ENCODE data around the gene TGFB1I1.
"Not testable (repeated sequence)": the region's sequence is repeated elsewhere in the genome, so short reads cannot be mapped to it uniquely, and the experiment has no call there.

TGFB1I1 gene

DNA sequence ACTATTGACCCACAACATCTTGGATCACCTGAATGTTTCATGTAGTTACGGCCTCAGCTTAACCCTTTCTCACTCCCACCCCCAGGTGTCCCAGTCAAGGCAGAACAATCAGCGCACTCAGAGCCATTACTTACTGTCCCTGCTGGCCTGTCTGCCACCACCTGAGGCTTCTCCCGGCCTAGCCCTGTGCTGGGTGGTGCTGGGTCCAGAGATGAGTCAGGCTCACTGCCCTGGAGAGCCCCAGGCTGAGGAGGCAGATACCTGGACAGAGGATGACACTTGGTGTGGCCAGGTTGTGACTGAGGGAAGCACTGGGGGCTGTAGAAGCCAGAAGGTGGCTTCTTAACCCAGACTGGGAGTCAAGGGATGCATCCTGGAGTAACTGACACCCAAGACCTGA lies 7.0 kb downstream of the TGFB1I1 start:
- TF ChIP-seq, protein P1, sequence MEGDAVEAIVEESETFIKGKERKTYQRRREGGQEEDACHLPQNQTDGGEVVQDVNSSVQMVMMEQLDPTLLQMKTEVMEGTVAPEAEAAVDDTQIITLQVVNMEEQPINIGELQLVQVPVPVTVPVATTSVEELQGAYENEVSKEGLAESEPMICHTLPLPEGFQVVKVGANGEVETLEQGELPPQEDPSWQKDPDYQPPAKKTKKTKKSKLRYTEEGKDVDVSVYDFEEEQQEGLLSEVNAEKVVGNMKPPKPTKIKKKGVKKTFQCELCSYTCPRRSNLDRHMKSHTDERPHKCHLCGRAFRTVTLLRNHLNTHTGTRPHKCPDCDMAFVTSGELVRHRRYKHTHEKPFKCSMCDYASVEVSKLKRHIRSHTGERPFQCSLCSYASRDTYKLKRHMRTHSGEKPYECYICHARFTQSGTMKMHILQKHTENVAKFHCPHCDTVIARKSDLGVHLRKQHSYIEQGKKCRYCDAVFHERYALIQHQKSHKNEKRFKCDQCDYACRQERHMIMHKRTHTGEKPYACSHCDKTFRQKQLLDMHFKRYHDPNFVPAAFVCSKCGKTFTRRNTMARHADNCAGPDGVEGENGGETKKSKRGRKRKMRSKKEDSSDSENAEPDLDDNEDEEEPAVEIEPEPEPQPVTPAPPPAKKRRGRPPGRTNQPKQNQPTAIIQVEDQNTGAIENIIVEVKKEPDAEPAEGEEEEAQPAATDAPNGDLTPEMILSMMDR (IDR thresholded peaks at IDR 0.05; ENCODE audit: insufficient read depth, missing control alignments): no peak
- FAIRE-seq (no peak), DNase-seq (ENCODE audit: insufficient read length, low spot score) (no peak)

DNA sequence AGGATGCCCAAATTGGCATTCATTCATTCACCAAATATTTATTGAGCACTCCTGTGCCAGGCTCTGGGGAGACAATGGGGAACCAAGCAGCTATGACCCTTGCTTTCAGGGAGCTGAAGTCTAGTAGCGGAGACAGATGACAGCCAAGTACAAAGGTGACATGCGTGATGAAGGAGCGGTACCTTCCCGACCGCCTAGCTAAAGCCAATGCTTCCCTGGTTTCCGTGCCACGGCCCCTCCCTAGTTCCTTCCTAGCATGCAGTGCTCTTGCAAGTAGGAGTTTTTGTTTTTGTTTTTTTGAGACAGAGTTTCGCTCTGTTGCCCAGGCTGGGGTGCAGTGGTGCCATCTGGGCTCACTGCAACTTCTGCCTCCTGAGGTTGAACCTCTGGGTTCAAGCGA lies 7.8 kb downstream of the TGFB1I1 start:
- TF ChIP-seq, protein P1 (IDR thresholded peaks at IDR 0.05; ENCODE audit: insufficient read depth, missing control alignments): no peak
- DNase-seq (ENCODE audit: insufficient read length, low spot score): no peak
- no peak for FAIRE-seq

DNA sequence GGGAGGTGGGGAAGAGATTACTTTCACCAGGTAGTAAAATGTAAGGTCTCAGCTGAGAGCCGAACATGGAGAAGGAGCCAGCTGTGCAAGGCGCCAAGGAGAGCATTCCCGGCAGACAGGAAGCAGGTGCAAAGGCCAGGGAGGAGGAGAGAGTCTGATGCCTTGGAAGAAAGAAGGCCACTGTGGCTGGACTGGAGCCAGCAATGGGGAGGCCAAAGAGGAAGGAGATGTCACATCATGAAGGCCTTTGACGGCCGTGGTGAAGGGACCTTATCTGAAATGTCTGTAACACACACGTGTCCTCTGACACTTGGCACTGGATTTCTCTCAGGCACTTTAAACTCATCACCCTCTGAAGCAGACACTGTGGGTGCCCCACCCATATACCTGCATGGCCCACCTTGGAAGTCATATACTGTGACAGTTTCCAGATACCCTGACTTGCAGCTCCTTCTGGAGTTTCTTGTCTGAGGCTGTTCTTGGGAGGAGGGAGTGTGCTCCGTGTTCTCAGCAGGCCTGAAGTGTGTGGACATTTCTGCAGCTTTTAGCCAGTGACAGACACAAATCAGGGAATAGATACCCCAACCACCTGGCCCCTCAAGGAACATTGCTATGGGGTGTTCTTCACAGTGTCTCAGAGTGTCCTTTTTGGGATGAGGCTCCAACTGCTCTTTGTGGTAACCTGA lies 9.0 kb downstream of the TGFB1I1 start:
- TF ChIP-seq, protein P1 (IDR thresholded peaks at IDR 0.05; ENCODE audit: insufficient read depth, missing control alignments): no peak
- DNase-seq (ENCODE audit: insufficient read length, low spot score) (no peak), FAIRE-seq (no peak)

DNA sequence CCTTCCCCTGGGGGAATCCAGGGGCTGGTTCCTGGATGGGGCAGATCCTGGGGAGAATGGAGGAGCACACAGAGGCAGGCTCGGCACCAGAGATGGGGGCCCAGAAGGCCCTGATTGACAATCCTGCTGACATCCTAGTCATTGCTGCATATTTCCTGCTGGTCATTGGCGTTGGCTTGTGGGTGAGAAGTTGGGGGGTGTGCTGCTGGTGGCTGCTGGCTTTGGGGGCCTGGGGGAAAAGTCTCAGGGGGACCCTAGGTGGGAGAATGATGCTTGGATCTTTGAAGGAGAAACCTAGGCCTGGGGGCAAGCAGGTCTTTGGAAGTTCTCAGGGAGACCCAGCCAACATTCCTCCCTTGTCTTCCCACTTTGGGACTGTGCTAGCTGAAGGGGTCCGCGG lies 11.1 kb downstream of the TGFB1I1 start, which contains the start of gene SLC5A2:
TSS of gene SLC5A2 (plus strand) at position 43 of the 400 bp plus-strand sequence. CDS start at position 57, 14 bp downstream.
- TF ChIP-seq, protein P1 (IDR thresholded peaks at IDR 0.05; ENCODE audit: insufficient read depth, missing control alignments): no peak
- DNase-seq (ENCODE audit: insufficient read length, low spot score): no peak
- FAIRE-seq: no peak

DNA sequence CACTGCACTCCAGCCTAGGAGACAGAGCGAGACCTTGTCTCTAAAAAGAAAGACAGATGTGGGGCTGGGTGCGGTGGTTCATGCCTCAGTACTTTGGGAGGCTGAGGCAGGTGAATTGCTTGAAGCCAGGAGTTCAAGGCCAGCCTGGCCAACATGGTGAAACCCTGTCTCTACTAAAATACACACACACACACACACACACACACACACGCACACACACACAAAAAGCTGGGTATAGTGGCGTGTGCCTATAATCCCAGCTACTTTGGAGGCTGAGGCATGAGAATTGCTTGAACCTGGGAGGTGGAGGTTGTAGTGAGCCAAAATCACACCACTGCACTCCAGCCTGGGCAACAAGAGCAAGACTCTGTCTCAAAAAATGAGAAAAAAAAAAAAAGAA lies 12.1 kb downstream of the TGFB1I1 start:
- not testable (repeated sequence) for FAIRE-seq; DNase-seq (ENCODE audit: insufficient read length, low spot score)

DNA sequence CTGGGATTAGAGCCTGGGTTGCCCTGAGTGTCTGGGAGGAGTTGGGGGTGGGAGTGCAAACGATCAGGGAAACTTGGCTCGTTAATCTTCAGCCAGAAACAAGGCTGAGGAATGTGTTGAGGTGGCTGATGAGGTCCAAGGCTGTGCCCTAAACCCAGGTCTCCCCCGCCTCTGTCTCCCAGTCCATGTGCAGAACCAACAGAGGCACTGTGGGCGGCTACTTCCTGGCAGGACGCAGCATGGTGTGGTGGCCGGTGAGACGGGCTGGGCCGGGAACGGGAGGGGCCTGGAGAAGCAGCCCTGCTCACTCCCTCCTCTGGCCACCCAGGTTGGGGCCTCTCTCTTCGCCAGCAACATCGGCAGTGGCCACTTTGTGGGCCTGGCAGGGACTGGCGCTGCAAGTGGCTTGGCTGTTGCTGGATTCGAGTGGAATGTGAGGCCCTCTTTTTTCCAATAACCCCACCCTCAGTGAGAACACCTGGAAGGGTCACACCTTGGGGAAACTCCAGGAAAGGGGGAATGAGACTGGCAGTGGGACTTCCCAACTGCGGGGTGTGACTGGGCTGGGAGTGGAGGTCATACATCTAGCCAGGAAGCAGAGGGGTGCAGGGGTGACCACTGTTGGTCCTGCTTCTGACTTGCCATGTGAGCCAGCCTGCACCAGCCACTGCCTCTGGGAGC lies 12.7 kb downstream of the TGFB1I1 start:
- TF ChIP-seq, protein P1 (IDR thresholded peaks at IDR 0.05; ENCODE audit: insufficient read depth, missing control alignments): no peak
- no peak for FAIRE-seq
- DNase-seq (ENCODE audit: insufficient read length, low spot score): no peak

DNA sequence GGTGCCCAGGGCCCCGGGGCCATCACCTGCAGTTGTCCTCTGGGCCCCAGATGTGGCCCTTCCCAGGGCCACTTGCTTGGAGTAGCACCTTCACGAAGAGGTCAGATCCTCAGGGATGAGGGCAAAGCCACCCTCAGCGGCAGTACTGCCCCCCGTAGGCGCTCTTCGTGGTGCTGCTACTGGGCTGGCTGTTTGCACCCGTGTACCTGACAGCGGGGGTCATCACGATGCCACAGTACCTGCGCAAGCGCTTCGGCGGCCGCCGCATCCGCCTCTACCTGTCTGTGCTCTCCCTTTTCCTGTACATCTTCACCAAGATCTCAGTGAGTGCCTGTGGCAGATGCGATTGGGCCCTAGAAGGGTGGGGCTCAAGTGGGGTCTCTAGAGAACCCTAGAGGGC lies 13.6 kb downstream of the TGFB1I1 start:
- no peak for FAIRE-seq
- no peak for DNase-seq (ENCODE audit: insufficient read length, low spot score)
- TF ChIP-seq, protein P1 (IDR thresholded peaks at IDR 0.05; ENCODE audit: insufficient read depth, missing control alignments): no peak
